Spleen (tissue), 11 donors: Measurements from ENCODE around the gene FFAR4. TPM values are rescaled to one million over a fixed set of nuclear protein-coding genes. Genes with fewer than 3 reads are reported as not detected.

Experiments used
- DNase-seq: peaks from one replicate; pipeline ENCODE4 v3.0.0-alpha.2; 2020
- H3K27ac ChIP-seq, 8 donors: fragments of 200-600 bp; sonication (generic) in 7 of 8; 1 replicate in 4 of 8; 2 replicates in 4 of 8; pipeline versions ENCODE4 v1.5.0 to v1.8.0; 2016 to 2021; ENCODE audit warnings: inconsistent platforms in 4 of 8, mild to moderate bottlenecking in 4 of 8, moderate library complexity in 1 of 8
- H3K27me3 ChIP-seq, 7 donors: fragments of 200-600 bp; sonication (generic) in 6 of 7; replicated peaks in 1 of 7; 1 replicate in 4 of 7; 2 replicates in 3 of 7; pipeline versions ENCODE4 v1.5.0 to v1.8.0; 2016 to 2021; ENCODE audit warnings: inconsistent platforms in 3 of 7, mild to moderate bottlenecking in 1 of 7
- H3K36me3 ChIP-seq, 6 donors: fragments of 200-600 bp; sonication (generic) in 5 of 6; 1 replicate in 4 of 6; 2 replicates in 2 of 6; pipeline versions ENCODE4 v1.5.0 to v1.8.0; 2016 to 2021; ENCODE audit warnings: inconsistent platforms in 2 of 6
- H3K4me1 ChIP-seq, 6 donors: fragments of 200-600 bp; sonication (generic) in 5 of 6; 1 replicate in 3 of 6; 2 replicates in 3 of 6; pipeline versions ENCODE4 v1.5.0 to v1.8.0; 2016 to 2021; ENCODE audit warnings: inconsistent platforms in 3 of 6
- H3K4me3 ChIP-seq, 8 donors: fragments of 200-600 bp; sonication (generic) in 7 of 8; 1 replicate in 4 of 8; 2 replicates in 4 of 8; pipeline versions ENCODE4 v1.5.0 to v1.8.0; 2016 to 2021; ENCODE audit warnings: inconsistent platforms in 4 of 8, mild to moderate bottlenecking in 4 of 8, moderate library complexity in 2 of 8
- H3K9me3 ChIP-seq, 8 donors: fragments of 200-600 bp; sonication (generic) in 7 of 8; 1 replicate in 4 of 8; 2 replicates in 4 of 8; pipeline versions ENCODE4 v1.5.0 to v1.8.0; 2016 to 2021; ENCODE audit warnings: inconsistent platforms in 4 of 8
- POLR2A ChIP-seq, 3 donors: fragments of 450-650 bp; IDR thresholded peaks; one replicate each; pipeline ENCODE4 v1.5.1; 2017; ENCODE audit warnings: antibody characterized with exemption in 3 of 3, mild to moderate bottlenecking in 1 of 3
- POLR2AphosphoS5 ChIP-seq, 3 donors: sonication (generic); formaldehyde crosslinking; IDR thresholded peaks; one replicate each; pipeline ENCODE4 v1.5.1; 2017; ENCODE audit warnings: antibody characterized with exemption in 3 of 3
- WGBS, 5 donors: extraction: QIAGEN DNeasy Blood & Tissue Kit in 3 of 5; methylation state at CpG; one replicate each; pipeline versions ENCODE4 v1.1.5 to v1.1.7; 2013 to 2018; 5-methylcytosine and 5-hydroxymethylcytosine counted together
- intact Hi-C: fragments of 100-400 bp; cut with DNase I; formaldehyde crosslinking; loops from one replicate; pipeline ENCODE4 v1.15.0; 2023; ENCODE audit warnings: low total_unique reads
- polyA plus RNA-seq, 3 donors: library from polyadenylated mRNA; stranded (reverse); fragments of 200-250 nt; gene quantifications; one replicate each; pipeline ENCODE4 v1.2.1, GENCODE V29; 2013
- total RNA-seq, 7 donors: library from RNA; depleted of rRNA in 3 of 7; stranded (reverse); fragments of >200 nt in 3 of 7; fragmentation: NEBNext Ultra II Directional in 4 of 7; extraction: Animal tissue kit (Norgen Biotek cat#: 25700) in 4 of 7; gene quantifications; one replicate each; pipeline versions ENCODE4 v1.1.0 to v1.2.1, GENCODE V29; 2016 to 2021
- TF ChIP-seq, protein P1 (sequence below), 11 experiments: fragments of 200-600 bp in 7 of 11; fragments of 450-650 bp in 4 of 11; sonication (generic) in 4 of 11; IDR thresholded peaks in 8 of 11; conservative IDR thresholded peaks in 3 of 11; 1 replicate in 7 of 11; 2 replicates in 4 of 11; pipeline versions ENCODE4 v1.4.0 to v1.8.0; 2016 to 2021; ENCODE audit warnings: antibody characterized with exemption in 11 of 11, inconsistent platforms in 4 of 11, mild to moderate bottlenecking in 1 of 11
- donor health status: healthy with polysubstance abuse.
- donor health status: DM: no; HTN: no; CAD: no; lungs with moderate emphysema.
- donor health status: DM: no; HTN: no; CAD: no.
- donor health status: Bipolar disorder and iron deficiency.
- donor health status: healthy.
- donor health status: DM: no; HTN: no; CAD: no.
- donor health status: DM: yes; HTN: yes; CAD: no.

FFAR4 gene
- total and polyA plus RNA-seq, 10 donors, result 0.02 to 0.13 (median 0.04) TPM; not detected in 6

DNA sequence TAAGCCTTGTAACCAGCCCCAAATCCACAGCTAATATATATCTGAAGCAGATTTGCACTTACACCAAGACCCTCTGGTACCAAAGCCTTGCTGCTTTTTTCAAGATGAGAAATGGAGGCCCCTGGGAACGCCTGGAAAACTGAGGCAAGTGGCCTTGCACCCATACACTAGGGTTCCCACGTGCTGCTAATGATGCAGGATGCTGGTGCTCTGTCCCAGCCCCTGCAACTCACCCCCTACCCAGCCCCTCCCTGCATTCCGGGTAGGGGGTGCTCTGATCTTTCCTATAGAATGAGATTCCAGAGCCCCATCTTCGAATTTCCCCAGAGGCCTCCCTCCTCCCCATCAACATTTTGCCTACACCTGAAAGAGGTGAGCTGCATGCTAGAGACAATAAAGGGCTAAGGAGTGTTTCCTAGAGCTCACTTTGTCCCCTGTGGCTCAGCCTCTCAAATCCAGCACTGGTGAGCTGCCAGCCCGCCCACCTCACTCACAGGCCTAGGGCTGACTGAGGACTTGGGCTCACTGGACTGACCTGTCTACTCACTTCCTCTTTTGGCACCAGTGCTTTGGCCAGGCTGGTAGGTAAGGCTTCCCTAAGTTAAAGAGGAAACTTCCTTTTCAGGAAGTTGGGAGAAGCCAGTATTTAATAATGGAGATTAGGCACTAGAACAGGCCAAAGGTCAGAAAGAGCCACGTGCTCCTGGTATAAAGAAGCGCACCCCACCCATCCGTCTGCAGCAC is 24.8 kb downstream of the FFAR4 start:
- intact Hi-C loops, result no loop called here
- H3K27ac ChIP-seq, result no peak overlapping the region
- no peak for DNase-seq
- peaks cover 0 to 12% (median 2%) of the 10 kb centered on the region in 6 donors for H3K4me1 ChIP-seq
- 68 to 78% (median 73%) methylated on average over 8 of the region's 8 CpGs for WGBS, 5 donors
- H3K27me3 ChIP-seq, result peaks cover 0 to 51% (median 3%) of the 10 kb centered on the region in 7 donors
- H3K4me3 ChIP-seq, result no peak overlapping the region
- TF ChIP-seq, protein P1, sequence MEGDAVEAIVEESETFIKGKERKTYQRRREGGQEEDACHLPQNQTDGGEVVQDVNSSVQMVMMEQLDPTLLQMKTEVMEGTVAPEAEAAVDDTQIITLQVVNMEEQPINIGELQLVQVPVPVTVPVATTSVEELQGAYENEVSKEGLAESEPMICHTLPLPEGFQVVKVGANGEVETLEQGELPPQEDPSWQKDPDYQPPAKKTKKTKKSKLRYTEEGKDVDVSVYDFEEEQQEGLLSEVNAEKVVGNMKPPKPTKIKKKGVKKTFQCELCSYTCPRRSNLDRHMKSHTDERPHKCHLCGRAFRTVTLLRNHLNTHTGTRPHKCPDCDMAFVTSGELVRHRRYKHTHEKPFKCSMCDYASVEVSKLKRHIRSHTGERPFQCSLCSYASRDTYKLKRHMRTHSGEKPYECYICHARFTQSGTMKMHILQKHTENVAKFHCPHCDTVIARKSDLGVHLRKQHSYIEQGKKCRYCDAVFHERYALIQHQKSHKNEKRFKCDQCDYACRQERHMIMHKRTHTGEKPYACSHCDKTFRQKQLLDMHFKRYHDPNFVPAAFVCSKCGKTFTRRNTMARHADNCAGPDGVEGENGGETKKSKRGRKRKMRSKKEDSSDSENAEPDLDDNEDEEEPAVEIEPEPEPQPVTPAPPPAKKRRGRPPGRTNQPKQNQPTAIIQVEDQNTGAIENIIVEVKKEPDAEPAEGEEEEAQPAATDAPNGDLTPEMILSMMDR (IDR thresholded peaks at IDR 0.05 in 8 of 11, conservative IDR thresholded peaks at IDR 0.05 in 3 of 11), result no peak
- TF ChIP-seq POLR2AphosphoS5 (IDR thresholded peaks at IDR 0.05) (no peak), POLR2A (IDR thresholded peaks at IDR 0.05) (no peak)
- H3K36me3 ChIP-seq, result no peaks in the 10 kb centered on the region
- no peaks in the 10 kb centered on the region for H3K9me3 ChIP-seq

DNA sequence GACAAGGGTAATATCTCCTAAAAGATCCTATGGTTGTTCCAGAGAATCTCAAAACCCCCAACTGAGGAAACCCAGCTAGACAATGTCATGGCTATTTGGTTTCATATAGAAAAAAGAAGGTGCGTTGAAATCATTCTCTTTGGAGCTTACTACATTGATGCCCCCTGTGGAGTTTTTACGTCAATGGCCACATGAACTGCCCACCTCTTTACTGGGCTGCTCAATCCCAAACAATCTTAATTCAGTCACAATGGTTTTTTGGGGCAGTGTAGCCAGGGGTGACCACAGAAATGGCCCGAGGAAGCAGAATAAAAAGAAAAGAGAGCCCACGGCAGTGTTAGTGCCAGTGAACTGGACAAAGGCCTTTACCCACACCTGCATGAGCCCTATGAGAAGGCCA is 26.8 kb downstream of the FFAR4 start:
- no peak for DNase-seq
- Histone ChIP-seq H3K4me3 (no peak overlapping the region), H3K9me3 (no peaks in the 10 kb centered on the region), H3K27me3 (peaks cover 0 to 43% (median 3%) of the 10 kb centered on the region in 7 donors), H3K36me3 (no peaks in the 10 kb centered on the region), H3K27ac (no peak overlapping the region), H3K4me1 (peaks cover 0 to 12% (median 2%) of the 10 kb centered on the region in 6 donors)
- 87 to 98% (median 92%) methylated on average over 4 of the region's 4 CpGs for WGBS, 5 donors
- intact Hi-C loops, result no loop called here
- TF ChIP-seq POLR2AphosphoS5 (IDR thresholded peaks at IDR 0.05), result no peak
- TF ChIP-seq, protein P1 (IDR thresholded peaks at IDR 0.05 in 8 of 11, conservative IDR thresholded peaks at IDR 0.05 in 3 of 11), result no peak
- no peak for TF ChIP-seq POLR2A (IDR thresholded peaks at IDR 0.05)

DNA sequence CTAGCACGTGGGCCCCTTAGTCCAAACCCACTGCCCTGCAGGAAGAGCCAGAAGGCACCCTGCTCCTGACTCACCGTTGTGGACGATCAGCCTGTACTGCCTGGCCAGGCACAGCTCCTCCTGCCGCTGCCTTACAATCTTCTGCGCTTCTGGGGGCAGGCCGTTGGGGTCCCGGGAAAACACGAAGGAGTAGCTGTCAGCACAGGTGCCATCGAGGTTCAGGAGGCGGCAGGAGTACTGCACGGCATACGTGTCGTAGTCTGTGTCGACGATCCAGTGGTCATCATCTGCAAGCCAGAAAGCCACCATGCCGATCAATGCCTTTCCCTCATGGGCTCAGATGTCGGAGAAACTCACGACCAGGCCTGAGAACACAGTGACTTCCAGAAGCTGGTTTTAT is 27.3 kb downstream of the FFAR4 start:
- no peaks in the 10 kb centered on the region for H3K36me3 ChIP-seq
- H3K4me3 ChIP-seq, result no peak overlapping the region
- intact Hi-C loops, result no loop called here
- no peak for DNase-seq
- no peak overlapping the region for H3K27ac ChIP-seq
- peaks cover 0 to 38% (median 3%) of the 10 kb centered on the region in 7 donors for H3K27me3 ChIP-seq
- 90 to 95% (median 92%) methylated on average over 18 of the region's 18 CpGs for WGBS, 5 donors
- TF ChIP-seq, protein P1 (IDR thresholded peaks at IDR 0.05 in 8 of 11, conservative IDR thresholded peaks at IDR 0.05 in 3 of 11), result no peak
- TF ChIP-seq POLR2AphosphoS5 (IDR thresholded peaks at IDR 0.05) (no peak), POLR2A (IDR thresholded peaks at IDR 0.05) (no peak)
- H3K9me3 ChIP-seq, result no peaks in the 10 kb centered on the region
- peaks cover 0 to 12% (median 2%) of the 10 kb centered on the region in 6 donors for H3K4me1 ChIP-seq

DNA sequence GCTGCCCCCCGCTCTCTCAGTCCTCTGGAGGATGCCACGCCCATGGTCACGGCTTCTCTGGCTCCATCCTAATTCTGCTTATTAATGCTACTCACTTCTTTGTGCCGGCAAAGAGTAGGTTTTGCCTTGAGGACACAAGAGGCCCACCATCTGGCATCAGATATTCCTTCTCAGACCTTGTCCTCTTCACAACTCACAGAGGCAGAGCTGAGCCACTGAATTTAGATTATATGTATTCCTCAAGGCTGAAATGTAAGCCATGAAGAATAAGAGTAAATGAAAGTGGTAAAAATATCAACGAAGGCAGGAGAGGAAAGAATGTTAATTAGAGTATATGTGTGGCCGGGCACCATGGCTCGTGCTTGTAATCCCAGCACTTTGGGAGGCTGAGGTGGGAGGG is 28.1 kb downstream of the FFAR4 start:
- no peak for DNase-seq
- Histone ChIP-seq H3K4me1 (peaks cover 0 to 12% (median 2%) of the 10 kb centered on the region in 6 donors), H3K4me3 (no peak overlapping the region), H3K36me3 (no peaks in the 10 kb centered on the region), H3K27ac (no peak overlapping the region), H3K9me3 (no peaks in the 10 kb centered on the region), H3K27me3 (peaks cover 0 to 38% (median 3%) of the 10 kb centered on the region in 7 donors)
- WGBS, 5 donors, result 72 to 88% (median 87%) methylated on average over 7 of the region's 7 CpGs
- TF ChIP-seq, protein P1 (IDR thresholded peaks at IDR 0.05 in 8 of 11, conservative IDR thresholded peaks at IDR 0.05 in 3 of 11), result no peak
- TF ChIP-seq POLR2A (IDR thresholded peaks at IDR 0.05) (no peak), POLR2AphosphoS5 (IDR thresholded peaks at IDR 0.05) (no peak)
- intact Hi-C loops, result no loop called here
